Measurements from ENCODE around the gene SPDYE8. TPM values are rescaled to one million over a fixed set of nuclear protein-coding genes. Genes with fewer than 3 reads are reported as not detected.

Gene SPDYE8
- total RNA-seq, 2 donors from 2014 or later = not detected

Other genes starting within 250 kb of the SPDYE8 start
- gene TYW1B, start 201.6 kb downstream of the SPDYE8 start, total RNA-seq = 1 to 10 TPM; 1.6 to 2.1 TPM
- 10 to 100 TPM; 25.0 to 25.8 TPM for gene POM121, start 104.7 kb downstream of the SPDYE8 start, total RNA-seq
- under 1 TPM in 1 of 2 donors, not detected in 1; 0.33 TPM for gene TRIM74, start 60.3 kb downstream of the SPDYE8 start, total RNA-seq
- gene SPDYE11, start 28.1 kb upstream of the SPDYE8 start, total RNA-seq = not detected
- not detected for gene SPDYE9, start 56.3 kb upstream of the SPDYE8 start, total RNA-seq

Data from posterior vena cava (tissue), 2 donors.